NK-92 treated with Interleukin-12 subunit alpha and Interleukin-12 subunit beta, amount 100 ng/mL, for 24 hours (cell line): ENCODE measurements around the gene FMNL3.

Source experiments
- DNase-seq: peaks from one replicate; lab custom pipeline; 2025; lab: John Stamatoyannopoulos, UW

The FMNL3 gene

DNA sequence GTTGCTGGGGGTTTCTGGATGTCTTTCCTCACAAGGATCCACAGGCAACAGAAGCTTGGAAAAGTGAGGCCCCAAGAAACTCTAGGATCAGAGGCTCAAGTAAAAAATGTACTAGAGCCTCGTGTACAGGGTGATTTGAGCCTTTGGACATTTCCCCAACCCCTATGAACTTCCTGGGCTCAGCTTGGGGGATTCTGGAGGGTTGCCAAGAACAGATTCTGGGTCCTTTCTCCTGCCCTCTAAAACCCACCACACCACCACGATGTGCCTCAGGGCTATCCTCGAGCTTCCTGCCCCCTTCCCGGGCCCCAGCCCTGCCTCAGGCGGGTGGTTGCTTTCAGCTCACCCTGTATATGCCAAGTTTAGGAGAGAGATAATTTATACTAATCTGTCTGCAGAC is 102.3 kb downstream of the FMNL3 start:
- DNase-seq = no peak

GRCh38 chr12:49603721-49604120 is 103.5 kb downstream of the FMNL3 start:
- DNase-seq = no peak

DNA sequence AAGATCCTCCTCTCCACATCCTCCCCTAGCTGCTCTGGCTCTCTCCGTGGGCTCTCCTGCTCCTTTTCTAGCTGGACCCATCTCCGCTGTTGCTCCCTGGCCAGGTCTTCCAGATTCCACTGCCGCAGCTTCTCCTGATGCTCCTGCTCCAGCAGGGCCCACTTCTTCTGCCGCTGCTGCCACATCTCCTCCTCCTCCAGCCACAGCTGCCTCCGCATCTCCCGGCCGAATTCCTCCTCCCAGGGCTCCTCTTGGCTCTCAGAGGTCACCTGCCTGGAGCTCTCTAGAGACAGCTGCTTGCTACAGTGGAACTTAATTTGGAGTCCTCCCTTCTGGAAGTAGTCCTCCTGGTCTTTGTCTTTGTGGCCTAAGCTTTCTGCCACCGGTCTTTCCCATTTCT is 107.2 kb downstream of the FMNL3 start:
- no peak for DNase-seq

DNA sequence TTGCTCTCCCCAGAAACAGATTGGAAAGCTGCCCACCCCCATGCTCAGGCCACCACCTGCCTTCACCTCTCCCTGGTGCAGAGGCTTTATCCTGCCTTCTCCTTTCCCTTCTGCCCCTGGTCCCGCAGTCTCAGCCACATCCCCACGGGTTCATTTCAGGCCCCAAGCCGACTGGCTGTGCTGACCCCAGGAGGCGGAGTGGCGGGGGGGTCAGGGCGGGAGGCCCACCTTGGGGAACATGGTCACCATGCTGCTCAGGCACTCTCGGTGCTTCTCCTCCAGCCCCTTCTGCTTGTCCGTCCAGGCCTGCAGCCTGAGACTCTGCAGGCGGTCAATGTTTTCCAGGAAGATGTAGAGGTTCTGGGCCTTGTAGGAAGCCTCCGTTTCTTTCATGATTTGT is 108.7 kb downstream of the FMNL3 start:
- no peak for DNase-seq

GRCh38 chr12:49588721-49589516 is 118.3 kb downstream of the FMNL3 start:
- no peak for DNase-seq

GRCh38 chr12:49588281-49588680 is 118.9 kb downstream of the FMNL3 start:
- DNase-seq = no peak

- DNase-seq = no peak
Measured at GRCh38 chr12:49587174-49587908, 119.9 kb downstream of the FMNL3 start.
